ENCODE measurements around the gene SLX9.

SLX9 gene

DNA sequence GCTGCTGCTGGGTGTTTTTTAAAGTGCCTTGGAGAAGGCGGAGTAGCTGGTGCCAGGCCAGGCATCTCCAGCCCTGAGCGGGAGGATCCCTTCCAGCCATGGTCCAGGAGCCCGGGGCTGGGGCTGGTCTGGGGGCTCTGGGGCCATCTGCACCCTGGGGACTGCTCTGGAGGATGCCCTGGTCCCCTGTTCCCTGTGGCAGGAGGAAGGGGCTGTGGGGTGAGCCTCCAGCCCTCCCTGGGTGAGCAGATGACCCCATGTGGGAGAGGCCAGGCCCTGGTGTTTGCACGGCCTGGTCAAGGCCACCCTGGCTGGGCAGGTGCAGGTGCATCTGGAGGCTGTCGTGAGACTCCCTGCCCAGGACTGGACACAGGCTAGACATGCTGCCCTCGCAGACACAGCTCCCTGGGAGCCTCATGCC lies 56.7 kb downstream of the SLX9 start:
- no peak for DNase-seq
- Mint-ChIP-seq H3K36me3 (ENCODE audit: low read depth) (no peaks in the 10 kb centered on the region), H3K27ac (no peak overlapping the region), H3K4me1 (peaks cover 14% of the 10 kb centered on the region), H3K9me3 (no peaks in the 10 kb centered on the region), H3K27me3 (ENCODE audit: low read depth, poor library complexity) (peaks cover 4% of the 10 kb centered on the region), H3K4me3 (no peak overlapping the region)
- no peak for TF ChIP-seq CTCF (IDR thresholded peaks at IDR 0.05)

DNA sequence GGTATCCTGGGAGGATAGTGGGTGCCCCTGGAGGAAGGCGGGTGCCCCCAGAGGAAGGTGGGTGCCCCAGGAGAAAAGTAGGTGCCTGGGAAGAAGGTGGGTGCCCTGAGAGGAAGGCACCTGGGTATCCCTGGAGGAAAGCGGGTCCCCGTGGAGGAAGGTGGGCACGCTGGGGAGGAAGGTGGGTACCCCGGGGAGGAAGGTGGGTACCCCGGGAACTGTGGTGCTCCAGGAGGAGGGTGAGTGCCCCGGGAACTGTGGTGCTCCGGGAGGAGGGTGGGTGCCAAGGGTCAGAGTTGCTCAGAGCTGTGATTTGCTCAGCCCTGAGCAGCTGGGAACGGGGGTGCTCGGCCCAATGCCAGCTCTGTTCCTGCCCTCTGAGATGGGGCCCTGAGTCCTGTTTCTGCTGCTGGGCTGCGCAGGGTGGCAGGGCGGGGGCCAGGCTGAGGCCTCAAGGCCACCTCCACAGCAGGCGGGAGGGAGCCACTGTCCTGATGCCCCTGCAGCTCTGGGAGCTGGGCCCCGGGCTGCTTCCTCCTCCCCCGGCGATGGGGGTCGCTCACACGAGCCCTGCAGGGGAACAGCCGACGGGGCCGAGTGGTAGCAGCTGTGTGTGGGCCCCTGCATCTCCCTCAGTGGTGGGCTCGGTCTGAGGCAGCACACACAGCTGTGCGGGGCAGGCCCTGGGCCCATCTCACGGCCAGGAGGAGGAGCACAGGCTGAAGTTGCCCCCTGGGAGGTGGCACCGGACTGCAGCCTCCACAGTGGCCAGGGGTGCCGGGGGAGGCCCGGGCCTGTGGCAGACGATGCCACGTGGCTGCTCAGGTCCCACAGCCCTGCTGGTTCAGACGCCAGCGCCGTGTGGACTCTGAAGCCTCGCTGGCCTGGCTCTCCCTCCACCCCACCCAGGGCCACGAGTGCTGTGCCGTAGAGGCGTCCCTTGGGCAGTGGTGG lies 57.4 kb downstream of the SLX9 start:
- no peak overlapping the region for H3K4me3 Mint-ChIP-seq
- DNase-seq: no peak
- H3K27ac Mint-ChIP-seq: no peak overlapping the region
- peaks cover 4% of the 10 kb centered on the region for H3K27me3 Mint-ChIP-seq (ENCODE audit: low read depth, poor library complexity)
- peaks cover 8% of the 10 kb centered on the region for H3K4me1 Mint-ChIP-seq
- no peaks in the 10 kb centered on the region for H3K9me3 Mint-ChIP-seq
- no peaks in the 10 kb centered on the region for H3K36me3 Mint-ChIP-seq (ENCODE audit: low read depth)
- no peak for TF ChIP-seq CTCF (IDR thresholded peaks at IDR 0.05)

GRCh38 chr21:44998086-44998620 lies 58.3 kb downstream of the SLX9 start:
- H3K36me3 Mint-ChIP-seq (ENCODE audit: low read depth): no peaks in the 10 kb centered on the region
- no peak overlapping the region for H3K27ac Mint-ChIP-seq
- peaks cover 4% of the 10 kb centered on the region for H3K27me3 Mint-ChIP-seq (ENCODE audit: low read depth, poor library complexity)
- no peaks in the 10 kb centered on the region for H3K9me3 Mint-ChIP-seq
- no peak overlapping the region for H3K4me3 Mint-ChIP-seq
- no peak for TF ChIP-seq CTCF (IDR thresholded peaks at IDR 0.05)
- no peak for DNase-seq
- H3K4me1 Mint-ChIP-seq: peaks cover 8% of the 10 kb centered on the region

DNA sequence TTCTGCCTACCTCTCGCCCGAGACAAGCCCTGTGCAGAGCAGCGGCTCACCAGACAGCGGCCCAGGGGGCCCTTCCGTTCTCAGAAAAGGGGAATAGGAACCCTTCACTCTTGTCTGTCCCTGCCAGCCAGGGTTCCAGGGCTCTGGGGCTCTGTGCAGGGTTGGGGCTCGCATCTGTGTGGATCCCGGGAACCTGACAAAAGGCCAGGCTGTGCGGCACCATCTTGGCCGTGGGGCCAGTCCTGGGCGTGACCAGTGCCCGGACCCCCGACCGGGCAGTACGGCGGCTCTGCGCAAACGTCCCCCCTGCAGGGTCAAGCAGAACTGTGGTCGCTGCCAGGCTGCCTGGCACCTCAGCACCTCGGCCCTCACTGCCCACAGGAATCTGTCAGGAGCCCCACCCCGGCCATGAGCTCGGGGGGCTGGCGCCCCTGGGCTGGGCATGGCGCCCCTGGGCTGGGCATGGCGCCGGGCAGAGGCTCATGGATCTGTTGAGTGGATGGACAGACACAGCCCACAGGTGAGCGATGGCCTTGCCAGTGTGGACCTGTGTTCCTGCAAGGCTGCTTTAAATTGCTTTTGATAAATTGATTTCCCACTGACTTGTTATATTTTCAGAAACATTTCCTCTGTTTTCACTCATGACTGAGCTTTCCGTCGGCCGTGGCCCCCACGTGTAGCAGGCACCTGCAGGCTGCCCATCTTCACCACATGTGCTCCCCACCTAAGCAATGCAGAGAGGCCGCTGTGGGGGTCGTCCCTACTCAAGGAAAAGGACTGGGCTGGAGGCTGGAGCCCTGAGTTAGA lies 59.0 kb downstream of the SLX9 start:
- no peaks in the 10 kb centered on the region for H3K9me3 Mint-ChIP-seq
- TF ChIP-seq CTCF (IDR thresholded peaks at IDR 0.05): no peak
- DNase-seq: no peak
- H3K27ac Mint-ChIP-seq: no peak overlapping the region
- peaks cover 4% of the 10 kb centered on the region for H3K27me3 Mint-ChIP-seq (ENCODE audit: low read depth, poor library complexity)
- H3K4me1 Mint-ChIP-seq: peaks cover 15% of the 10 kb centered on the region
- H3K36me3 Mint-ChIP-seq (ENCODE audit: low read depth): no peaks in the 10 kb centered on the region
- no peak overlapping the region for H3K4me3 Mint-ChIP-seq

DNA sequence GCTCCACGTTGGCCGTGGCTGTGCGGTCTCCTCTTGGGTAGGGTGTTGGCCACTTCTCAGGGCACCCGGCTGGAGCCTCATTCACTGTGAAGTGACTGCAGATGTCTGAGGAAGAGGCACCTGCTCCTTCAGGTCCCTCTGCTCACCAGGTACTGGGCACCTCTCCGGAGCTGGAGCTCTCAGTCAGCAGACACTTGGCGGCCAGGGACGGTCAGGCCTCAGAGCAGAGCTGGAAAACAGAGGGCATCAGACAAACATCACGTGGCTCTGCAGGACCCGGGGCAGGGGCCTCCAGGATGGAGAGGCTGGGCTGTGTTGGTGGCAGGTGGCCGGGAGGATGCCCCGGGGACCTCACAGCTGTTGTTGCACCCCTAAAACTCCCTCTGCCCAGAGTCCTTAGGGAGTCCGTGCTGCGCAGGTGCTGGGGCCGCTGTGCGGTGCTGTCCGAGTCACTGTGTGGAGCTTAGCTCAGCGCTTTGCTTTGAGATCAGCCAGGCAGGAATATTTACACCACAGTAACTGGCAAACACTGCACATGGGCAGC lies 59.7 kb downstream of the SLX9 start:
- Mint-ChIP-seq H3K9me3 (no peaks in the 10 kb centered on the region), H3K4me1 (peaks cover 12% of the 10 kb centered on the region), H3K4me3 (no peak overlapping the region), H3K27ac (no peak overlapping the region), H3K27me3 (ENCODE audit: low read depth, poor library complexity) (no peaks in the 10 kb centered on the region), H3K36me3 (ENCODE audit: low read depth) (no peaks in the 10 kb centered on the region)
- TF ChIP-seq CTCF (IDR thresholded peaks at IDR 0.05): no peak
- DNase-seq: no peak

All from nephron progenitor cell (in vitro differentiated cells).